Medulla oblongata (tissue), 1 donor: ENCODE results near the gene NGF.
A peak's percentile ranks its signal among the peaks of the same experiment; 100 is the strongest.
"Not testable (repeated sequence)": the region's sequence is repeated elsewhere in the genome, so short reads cannot be mapped to it uniquely, and the experiment has no call there.

Experiments
- DNase-seq: peaks from one replicate; pipeline ENCODE4 v3.0.0-alpha.2; 2015; ENCODE audit errors: extremely low spot score

Gene NGF

DNA sequence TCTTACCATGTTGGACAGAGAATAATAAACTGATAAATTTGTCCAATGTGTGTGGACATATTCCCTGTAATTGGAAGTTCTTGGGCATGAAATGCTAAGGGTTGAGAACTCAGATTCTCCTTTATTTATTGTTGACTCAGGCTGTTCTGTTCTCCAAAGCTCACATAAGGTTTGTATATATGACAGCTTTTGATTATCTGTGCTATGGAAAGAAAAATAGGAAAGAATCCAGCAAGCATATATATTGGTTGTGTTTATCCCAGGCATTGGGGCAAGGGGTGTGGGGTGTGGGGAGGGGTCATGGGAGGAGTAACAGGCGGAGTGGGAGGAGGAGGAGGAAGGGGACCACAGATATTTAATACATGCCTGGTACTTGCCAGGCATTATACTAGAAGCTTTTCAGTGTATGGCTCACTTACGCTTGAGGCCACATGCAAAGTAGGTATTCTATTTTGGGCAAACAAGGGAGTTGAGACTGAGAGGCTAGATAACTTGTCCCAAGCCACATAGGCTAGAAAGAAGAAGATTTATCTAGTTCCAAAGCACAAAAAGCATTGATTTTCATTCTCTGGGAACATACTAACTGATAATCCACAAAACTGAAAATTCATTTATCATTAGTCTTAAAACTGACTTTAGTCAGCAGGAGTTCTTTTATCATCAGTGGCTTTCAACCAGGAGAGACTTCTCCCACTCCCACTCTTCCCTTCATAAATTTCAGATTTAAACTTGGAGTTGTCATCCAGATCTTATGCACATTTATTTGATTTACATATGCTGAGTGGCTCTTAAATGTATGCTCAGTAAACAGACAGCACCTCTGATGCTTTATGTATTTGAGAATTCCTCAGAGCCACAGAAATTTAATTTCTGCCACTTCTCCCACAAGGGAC is 27.2 kb downstream of the NGF start:
- DNase-seq, result no peak

DNA sequence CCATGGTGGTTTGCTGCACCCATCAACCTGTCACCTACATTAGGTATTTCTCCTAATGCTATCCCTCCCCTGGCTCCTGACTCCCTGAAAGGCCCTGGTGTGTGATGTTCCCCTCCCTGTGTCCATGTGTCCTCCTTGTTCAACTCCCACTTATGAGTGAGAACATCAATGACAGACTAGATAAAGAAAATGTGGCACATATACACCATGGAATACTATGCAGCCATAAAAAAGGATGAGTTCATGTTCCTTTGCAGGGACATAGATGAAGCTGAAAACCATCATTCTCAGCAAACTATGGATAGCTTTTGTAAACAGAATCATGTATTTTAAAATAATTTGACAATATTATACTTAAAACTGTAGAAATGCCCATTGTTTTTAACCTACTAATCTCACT is 28.5 kb downstream of the NGF start:
- not testable (repeated sequence) for DNase-seq

DNA sequence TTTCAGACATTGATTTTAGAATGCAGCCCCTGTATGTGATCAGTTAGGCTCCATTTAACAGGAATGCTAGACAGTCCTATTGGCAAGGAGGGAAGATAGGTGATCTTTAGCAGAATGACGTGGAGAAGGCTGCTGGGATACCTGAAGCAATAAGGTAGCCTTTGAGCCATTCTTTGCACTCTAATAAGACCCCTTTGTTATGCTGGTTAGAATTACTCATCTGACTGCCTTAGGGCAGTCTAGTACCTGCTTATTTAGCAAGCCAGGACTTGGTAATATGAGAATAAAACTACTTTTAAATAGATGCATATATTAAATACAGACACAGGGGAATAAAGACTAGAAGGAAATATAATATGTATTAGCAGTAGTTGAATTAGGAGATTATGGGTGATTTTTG is 29.1 kb downstream of the NGF start:
- no peak for DNase-seq

DNA sequence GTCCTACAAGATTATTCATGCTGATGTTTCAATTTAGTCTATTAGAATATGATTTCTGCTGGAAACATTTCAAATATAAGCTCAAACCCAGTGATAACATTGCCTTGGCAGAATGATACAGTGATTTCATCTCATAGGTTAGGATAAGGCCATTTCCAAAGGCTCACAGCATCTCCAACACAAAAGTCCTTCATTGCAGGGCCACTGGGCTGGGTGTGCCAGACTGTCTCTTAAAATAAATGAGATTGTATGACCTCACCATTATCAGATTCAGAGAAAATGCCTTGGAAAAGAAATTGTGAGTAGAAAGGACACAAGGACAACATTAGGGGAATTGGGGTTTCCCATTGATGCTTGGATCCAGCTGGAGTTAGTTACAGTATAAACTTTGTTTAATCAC is 30.4 kb downstream of the NGF start:
- DNase-seq, result no peak

DNA sequence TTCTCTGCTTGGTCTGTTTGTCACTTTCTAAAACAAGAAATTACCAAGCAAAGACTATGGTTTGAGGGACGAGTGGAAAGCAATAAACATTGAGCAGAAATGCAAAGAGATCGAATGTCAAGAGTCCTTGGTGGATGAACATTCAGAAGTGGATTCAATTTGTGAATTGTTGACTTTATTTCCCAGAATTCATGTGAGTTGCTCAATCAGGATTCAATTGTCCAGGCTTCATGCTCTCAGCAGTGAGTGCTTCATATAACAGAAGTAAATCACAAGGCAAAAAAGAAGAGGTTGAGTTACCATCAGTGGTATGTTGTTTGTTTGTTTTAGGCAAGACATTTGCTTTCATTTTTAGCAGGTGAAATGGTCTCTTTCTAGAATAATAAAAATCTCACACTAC is 31.9 kb downstream of the NGF start:
- no peak for DNase-seq

DNA sequence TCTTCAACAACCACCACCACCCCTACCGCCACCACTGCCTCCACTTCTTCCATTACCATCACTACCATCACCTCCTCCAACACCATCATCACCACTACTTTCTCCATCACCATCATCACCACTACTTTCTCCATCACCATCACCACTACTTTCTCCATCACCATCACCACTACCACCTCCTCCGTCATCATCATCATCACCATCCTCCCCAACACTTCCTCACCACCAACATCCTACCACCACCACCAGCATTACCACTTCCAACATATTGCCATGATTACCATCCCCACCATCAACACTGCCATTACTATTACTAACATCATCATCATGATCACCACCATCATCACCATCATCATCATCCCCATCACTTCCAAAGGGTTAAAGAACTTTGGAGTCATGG is 34.7 kb downstream of the NGF start:
- no peak for DNase-seq

DNA sequence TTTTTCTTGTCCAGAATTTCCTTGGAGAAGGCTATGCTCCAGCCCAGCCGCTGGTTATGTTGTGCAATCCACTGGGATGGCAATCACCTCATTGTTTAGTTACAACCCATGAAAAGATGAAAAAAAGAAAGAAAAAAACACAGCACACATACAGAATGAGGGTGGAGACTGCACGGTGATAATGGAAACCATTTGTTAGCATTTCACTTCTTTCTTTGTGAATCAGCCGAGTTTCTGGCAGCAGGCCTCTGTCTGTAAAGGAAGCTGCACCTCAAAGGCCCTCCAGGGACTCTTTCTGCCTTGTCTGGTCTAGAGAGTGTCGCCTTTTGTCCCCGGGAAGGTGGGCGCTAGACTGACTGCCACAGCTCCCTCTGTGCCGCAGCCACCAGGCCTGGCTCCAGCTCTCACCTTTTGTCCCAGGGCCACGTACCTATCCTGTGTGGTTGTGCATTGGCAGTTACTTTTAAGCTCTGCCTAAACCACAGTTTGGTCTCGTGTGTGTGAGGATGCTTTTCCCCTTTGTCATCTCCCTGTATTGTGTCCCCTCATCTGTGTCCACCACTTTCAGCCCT is 35.6 kb downstream of the NGF start:
- no peak for DNase-seq

DNA sequence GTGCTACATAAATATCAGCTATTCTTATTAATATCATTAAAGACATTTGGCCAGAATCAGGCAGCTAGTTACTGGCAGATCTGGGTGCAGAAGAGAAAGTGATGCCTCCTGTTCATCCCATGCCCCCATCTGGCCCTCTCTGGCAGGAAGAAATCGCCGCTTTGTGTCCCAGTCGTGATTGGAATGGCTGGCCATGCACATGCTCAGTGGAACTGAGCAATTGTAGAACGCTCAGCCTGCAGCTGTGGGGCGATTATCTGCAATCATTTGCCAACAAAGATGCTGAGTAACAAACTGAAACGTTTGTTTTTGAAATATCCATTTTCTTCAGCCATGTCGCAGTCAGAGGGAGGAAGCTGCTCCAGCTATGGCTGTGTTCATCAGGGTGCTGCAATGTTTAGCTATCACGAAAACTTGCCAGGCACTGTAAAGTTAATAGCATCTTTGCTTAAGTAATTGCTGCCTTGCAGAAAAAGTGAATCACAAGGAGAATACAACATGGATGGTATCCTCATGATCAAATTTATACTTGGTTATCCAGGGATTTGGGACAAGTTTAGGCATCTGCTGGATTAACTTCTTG is 36.5 kb downstream of the NGF start:
- peak; percentile 30 for DNase-seq

DNA sequence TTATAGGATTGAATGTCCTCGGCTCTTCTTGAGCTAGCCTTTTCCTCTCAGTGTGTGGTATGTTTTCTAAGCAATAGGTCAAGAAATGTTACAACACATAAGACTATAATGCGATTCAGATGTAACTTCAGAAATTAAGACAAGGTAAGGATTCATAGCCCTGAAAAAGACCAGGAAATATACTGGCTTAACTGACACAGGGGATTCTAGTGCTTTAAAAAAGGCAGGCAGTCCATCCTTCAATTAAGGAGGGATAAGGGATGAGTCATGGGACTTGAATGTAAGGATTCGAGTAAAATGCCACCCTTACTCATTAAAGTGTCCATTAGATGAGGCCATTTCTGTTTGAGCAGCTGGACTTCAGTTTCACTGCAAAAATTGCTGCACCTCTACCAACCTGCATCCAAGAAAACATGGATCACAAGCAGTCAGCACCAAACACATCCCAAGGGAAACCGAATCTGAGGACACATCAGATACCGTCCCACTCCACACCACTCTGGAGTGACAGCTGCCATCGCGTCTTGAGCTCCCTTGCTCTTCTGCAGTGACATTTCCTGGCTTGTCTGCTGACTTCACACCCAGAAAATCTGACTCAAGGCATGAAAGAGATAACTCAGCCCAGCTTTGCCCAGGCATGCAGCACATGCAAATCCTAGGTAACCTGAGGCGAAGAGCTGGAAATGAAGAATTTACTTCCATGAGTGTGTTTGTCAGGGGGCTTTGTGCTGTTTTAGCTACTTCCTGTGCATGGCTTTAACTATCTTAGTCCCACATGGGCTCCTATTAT is 37.8 kb downstream of the NGF start:
- DNase-seq, result no peak

DNA sequence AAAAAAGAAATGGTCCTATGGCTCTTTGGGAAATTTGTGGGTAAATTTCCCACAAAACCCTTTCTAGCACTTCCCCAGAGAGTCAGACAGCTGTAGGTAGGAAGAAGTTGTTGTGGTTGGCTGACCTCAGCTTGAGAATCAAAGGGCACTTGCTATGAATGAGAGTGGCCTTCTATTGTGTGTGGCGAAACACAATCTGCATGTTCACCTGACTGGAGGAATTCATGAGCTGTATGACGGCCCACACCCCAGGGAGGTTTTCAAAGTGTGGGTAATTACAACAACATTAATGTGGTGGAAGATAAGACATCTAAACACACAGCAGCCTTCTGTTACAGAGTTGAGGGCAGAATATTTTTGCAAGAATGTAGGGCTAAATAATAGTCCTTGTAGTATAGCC is 38.8 kb downstream of the NGF start:
- no peak for DNase-seq

DNA sequence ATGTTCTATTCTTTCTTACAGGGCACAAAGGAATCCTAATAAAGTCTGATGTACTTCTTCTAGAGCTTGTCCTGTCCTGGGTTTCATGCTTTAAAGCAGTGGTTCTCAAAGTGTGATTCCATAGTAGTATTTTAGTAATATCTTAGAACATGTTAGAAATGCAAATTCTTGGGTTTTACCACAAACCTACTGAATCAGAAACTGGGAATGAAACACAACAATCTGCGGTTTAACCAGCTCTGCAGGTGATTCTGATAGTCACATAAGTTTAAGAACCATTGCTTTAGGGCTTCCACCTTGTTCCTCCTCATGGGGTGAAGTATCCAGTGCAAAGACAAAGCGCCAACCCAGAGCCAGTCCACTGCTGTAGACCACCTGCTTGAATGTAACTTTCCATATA is 41.1 kb downstream of the NGF start:
- no peak for DNase-seq

DNA sequence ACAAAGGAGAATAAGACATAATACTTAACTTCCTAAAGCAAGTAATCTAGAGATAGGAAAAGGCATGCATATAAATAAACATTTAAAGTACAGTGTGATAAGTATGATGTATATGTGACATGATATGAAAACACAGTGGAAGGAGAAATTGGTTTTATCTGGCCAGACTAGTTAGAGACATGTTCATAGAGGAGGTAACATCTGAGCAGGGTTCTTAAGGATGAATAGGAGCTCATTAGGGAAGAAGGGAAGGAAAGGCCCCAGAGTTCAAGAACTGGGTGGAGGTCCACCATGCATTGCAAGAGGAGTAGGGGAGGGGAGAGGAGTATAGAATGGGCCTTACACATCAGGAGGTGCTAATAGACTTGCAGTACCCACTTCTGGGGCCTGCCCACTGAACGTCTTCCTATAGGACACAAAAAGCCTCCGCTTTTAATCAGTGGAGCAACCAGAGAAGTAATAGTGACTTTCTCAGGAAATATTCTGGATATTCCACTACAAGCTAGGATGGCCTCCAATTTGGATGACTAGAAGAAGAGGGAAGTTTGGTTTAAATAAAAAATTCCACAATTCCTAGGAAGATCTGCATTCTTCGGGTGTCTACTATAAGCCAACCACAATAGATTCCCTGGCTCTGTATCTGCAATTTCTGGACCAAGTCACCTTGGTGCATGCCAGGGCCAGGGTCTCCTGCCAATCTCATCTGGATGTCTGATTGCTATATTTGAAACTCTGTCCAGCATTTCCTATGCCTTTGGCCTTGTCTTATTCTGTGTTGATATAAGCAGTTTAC is 41.9 kb downstream of the NGF start:
- DNase-seq, result no peak

DNA sequence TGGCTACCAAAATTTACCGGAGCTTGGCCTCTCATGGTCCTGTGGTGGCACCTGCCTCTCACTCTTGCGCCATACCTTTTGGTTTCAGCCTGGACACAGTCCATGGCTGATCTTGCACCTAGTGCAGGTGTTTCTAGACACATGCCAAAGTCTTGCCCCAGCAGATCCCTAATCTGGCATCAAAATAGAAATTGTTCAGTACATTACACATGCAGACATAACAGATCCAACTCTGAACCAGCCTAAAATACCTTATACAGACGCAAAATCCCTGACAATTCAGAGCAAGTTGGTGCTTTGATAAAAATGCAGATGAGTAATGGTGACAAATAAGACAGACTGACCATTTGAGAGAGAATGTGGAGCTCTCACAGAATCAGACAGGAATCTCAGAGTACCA is 44.1 kb downstream of the NGF start:
- DNase-seq, result no peak

DNA sequence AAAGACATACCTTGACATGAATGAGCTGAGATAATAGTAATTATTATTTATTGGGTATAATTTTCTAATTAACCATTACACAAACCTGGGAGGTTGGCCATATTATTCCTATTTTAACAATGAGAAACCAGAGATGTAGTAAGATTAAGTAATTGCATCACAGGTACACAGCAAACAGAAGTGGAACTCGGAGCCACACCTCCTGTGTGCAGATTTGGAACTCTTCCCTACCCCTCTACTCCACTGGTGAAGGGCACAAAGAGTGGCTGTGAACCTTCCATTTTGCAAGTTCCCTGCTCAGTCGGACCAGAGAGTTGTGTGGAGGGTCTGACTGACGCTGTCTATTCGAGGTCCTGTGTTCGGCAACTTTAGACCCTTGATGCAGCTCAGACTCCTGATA is 45.0 kb downstream of the NGF start:
- no peak for DNase-seq

DNA sequence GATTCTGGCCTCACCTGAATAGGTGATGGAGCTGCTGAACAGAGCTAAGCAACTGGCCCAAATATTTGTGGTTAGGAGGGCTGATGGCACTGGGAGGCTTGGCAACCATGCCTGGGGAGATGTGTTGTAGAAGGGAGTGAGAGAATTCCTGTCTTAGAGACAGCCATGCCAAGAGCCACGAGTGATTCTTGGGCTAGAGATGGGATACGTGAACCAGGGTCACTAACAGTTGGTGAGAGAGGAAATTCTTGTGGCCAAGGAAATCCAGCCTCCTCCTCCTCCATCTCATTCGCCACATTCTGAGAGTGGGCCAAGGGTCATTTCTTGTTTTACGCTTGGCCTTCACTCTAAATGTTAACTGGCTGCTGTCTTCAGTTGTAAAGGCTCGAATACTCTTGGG is 46.3 kb downstream of the NGF start:
- DNase-seq, result no peak

DNA sequence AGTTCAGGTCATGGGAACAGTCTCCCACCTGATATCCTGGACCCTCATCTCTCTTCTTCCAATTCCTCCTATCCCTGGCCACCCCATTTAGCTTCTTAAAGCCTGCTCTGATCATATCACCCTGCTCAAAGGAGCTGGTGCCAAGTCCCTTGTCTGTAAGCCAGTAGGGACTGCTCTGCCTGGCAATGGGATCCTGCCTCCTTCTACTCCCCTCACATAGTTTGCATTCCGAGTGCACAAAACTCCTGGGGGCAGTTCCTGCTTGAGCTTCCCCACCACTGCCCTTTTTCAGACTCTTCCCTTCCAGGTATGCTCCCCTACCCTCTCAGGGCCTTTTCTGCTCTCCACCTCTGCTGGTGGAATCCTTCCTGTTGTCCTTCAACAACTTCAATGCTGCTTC is 48.1 kb downstream of the NGF start:
- no peak for DNase-seq

DNA sequence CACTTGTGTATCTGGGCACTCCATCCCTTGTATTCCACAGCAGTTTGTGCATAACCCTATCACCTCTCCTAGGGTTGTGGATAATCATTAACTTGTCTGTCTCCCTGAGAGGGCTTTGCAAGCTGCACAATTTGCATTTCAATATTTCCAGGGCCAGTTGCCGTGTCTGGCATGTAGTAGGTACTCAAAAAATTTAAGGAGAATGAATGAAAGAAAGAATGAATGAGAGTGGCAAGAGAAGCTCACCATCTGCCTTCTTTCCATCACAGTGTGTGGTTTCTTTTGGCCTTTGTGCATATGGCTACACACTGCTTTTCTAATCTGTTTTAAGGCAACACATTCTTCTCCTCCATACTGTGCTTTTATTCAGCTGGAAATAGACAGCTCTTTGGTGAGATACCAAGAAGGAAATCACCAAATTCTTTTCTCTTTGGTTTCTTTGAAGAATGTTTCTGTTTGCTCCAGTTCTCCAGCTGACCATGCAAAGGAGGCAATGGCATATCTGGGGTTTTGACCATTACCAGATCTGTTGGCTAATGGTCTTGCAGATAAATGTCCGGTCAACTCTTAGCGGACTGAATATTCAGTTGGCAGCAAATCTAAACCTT is 49.4 kb downstream of the NGF start:
- DNase-seq, result no peak

DNA sequence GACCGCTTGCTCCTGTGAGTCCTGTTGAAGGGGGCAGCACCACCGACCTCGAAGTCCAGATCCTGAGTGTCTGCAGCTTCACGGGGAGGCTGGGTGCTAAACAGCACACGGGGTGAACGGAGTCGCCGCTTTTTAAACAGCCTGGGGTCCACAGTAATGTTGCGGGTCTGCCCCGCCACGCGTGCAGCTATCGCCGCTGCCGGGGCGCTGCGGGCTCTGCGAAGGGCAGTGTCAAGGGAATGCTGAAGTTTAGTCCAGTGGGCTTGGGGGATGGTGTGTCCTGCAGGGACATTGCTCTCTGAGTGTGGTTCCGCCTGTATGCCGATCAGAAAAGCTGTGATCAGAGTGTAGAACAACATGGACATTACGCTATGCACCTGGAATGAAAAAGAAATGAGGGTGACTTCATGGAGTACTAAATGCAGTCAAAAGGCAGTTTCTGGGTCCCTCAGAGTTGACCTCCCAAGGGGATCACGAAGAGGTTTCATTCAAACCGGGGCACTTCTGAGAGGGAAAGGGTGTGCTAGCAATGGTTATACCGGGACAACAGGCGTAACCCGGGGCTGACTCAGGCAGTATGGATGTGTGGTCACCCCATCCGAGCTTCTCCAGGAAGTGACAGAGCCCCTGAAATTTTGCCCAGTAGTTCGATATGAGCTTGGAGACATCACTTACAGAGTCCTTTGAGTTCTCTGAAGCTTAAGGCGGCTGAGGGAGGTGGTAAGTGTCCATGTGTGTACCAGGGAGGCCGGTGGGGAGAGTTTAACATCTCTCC is 51.4 kb downstream of the NGF start:
- DNase-seq, result no peak

DNA sequence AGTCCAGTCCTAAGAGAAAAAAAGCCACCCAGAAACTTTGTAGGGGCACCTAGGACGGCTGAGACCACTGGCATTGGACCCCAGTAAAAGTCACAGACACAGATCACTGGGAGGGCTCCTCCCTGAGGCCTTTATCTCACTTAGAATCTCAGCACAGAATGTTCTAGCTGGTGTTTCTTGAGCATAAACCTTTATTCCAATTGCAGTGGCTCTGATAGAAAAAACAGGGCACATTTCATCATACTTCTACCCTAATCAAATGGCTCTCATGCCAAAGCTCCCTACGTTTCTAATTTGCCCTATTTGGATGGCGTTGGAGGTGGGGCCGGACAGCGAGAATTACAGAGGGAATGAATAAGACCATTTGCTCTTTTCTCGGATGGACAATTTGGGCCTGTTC is 53.8 kb downstream of the NGF start:
- DNase-seq, result no peak

DNA sequence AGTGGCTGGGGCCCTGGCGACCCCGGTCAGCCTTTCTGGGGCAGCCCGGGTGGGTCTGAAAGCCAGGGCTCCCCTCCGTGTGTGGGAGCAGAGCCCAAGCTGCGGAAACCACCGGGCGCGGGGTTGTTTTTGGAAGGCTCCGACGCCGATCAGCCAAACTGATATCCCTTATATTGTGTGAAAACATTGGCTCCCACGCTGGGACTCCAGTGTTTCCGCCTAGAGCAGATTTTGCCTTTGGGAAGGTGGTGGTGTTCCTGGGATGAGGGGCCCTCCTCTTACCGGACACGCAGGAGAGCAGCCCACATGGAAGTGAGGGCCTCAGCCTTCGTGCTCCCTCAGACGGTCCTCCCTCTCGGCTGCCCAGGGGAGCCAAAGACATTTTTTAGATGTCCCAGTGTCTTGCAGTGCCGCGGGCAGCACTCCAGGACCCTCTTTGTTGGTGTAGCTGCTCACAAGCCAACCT is 54.3 kb downstream of the NGF start:
- no peak for DNase-seq
